ENCODE measurements around the gene FEM1B.

FEM1B gene

DNA sequence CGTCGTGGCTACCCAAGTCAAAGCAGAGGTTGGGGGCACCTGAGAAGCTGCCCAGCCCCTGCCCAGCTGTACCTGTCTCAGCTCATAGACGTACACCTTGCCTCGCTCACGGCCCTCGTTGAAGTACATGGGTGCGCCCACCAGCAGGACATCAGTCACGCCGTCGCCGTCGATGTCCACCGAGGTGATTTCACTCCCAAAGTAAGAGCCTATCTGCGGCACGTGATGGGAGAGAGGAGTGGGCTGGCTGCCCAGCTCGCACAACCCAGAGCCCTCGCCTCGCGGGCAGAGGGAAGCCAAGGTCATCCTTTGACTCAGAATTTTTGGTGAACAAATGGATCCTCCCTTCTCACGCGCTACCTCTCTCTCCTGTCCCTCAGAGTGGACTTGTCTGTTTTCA is 54.7 kb downstream of the FEM1B start:
- Histone ChIP-seq H4K20me1 (ENCODE audit: insufficient read depth, low read length) (no peaks in the 10 kb centered on the region), H3K9me2 (replicated peaks; ENCODE audit: insufficient read depth, low read length) (no peaks in the 10 kb centered on the region), H3K27me3 (replicated peaks; ENCODE audit: insufficient read depth, low read length) (0 out of 2 replicates have a peak, but pooled peaks cover 3% of the 10 kb centered on the region), H3K9me3 (replicated peaks; ENCODE audit: insufficient read depth, low read length) (no peaks in the 10 kb centered on the region), H3F3A (ENCODE audit: insufficient read depth, low read length) (no peaks in the 10 kb centered on the region), H3K79me2 (ENCODE audit: low read length) (no peaks in the 10 kb centered on the region), H3K4me1 (ENCODE audit: low read length) (no peaks in the 10 kb centered on the region), H3K4me3 (ENCODE audit: low read length) (no peak overlapping the region), H3K9ac (ENCODE audit: low read length) (no peak overlapping the region), H3K36me3 (replicated peaks; ENCODE audit: insufficient read depth, low read length) (no peaks in the 10 kb centered on the region), H3K27ac (ENCODE audit: low read length) (no peak overlapping the region), H2AFZ (ENCODE audit: low read length) (no peak overlapping the region), H3K4me2 (ENCODE audit: low read depth, low read length) (no peak overlapping the region)
- TF ChIP-seq EZH2 (optimal IDR thresholded peaks at IDR 0.05; ENCODE audit: low read depth, low read length) (no peak), EZH2phosphoT487 (IDR thresholded peaks at IDR 0.05; ENCODE audit: low read length) (no peak), CTCF (IDR thresholded peaks at IDR 0.05; ENCODE audit: low read length) (no peak)
- DNase-seq: no peak

DNA sequence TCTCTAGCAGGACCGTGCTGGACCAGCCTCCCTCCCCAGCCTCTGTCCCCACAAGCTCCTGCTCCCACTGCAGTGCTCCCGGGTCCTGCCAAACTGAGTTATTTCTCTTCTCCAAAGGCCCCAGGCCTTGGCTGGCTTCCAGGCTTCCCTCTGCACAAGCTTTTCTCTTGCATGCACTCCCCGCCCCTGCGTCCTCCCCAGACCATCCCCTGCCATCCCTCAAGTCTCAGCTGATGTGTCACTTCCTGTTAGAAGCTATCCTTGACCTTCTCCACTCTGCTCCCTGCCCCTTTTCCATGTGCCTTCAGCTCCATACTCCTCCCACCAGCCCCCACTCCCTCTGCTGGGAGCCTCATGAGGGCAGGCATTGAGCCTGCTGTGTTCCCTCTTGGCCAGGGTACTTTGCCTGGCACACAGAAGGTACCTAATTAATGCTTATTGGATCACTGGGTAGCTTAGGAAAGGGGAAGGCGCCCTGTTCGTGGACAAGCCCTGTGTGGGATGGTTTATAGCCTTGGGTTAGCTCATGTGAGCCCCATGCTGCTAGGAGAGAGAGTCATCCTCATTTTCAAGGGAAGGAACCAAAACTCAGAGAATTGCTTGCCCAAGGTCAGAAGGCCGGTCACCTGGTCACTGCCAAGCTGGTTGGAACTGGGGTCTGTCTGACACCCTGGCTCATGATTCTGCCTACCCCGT is 56.4 kb downstream of the FEM1B start:
- H3K9me3 ChIP-seq (replicated peaks; ENCODE audit: insufficient read depth, low read length): no peaks in the 10 kb centered on the region
- no peaks in the 10 kb centered on the region for H4K20me1 ChIP-seq (ENCODE audit: insufficient read depth, low read length)
- no peak overlapping the region for H3K4me3 ChIP-seq (ENCODE audit: low read length)
- no peaks in the 10 kb centered on the region for H3K36me3 ChIP-seq (replicated peaks; ENCODE audit: insufficient read depth, low read length)
- no peaks in the 10 kb centered on the region for H3F3A ChIP-seq (ENCODE audit: insufficient read depth, low read length)
- no peak for DNase-seq
- no peaks in the 10 kb centered on the region for H3K79me2 ChIP-seq (ENCODE audit: low read length)
- H3K4me2 ChIP-seq (ENCODE audit: low read depth, low read length): no peak overlapping the region
- no peak overlapping the region for H2AFZ ChIP-seq (ENCODE audit: low read length)
- TF ChIP-seq CTCF (IDR thresholded peaks at IDR 0.05; ENCODE audit: low read length): no peak
- TF ChIP-seq EZH2 (optimal IDR thresholded peaks at IDR 0.05; ENCODE audit: low read depth, low read length): no peak
- no peak for TF ChIP-seq EZH2phosphoT487 (IDR thresholded peaks at IDR 0.05; ENCODE audit: low read length)
- H3K4me1 ChIP-seq (ENCODE audit: low read length): no peaks in the 10 kb centered on the region
- no peak overlapping the region for H3K27ac ChIP-seq (ENCODE audit: low read length)
- no peaks in the 10 kb centered on the region for H3K9me2 ChIP-seq (replicated peaks; ENCODE audit: insufficient read depth, low read length)
- no peak overlapping the region for H3K9ac ChIP-seq (ENCODE audit: low read length)
- H3K27me3 ChIP-seq (replicated peaks; ENCODE audit: insufficient read depth, low read length): 0 out of 2 replicates have a peak, but pooled peaks cover 3% of the 10 kb centered on the region

GRCh38 chr15:68334661-68335124 is 57.1 kb downstream of the FEM1B start:
- DNase-seq: no peak
- no peaks in the 10 kb centered on the region for H3F3A ChIP-seq (ENCODE audit: insufficient read depth, low read length)
- no peak overlapping the region for H3K4me3 ChIP-seq (ENCODE audit: low read length)
- H2AFZ ChIP-seq (ENCODE audit: low read length): no peak overlapping the region
- no peaks in the 10 kb centered on the region for H3K36me3 ChIP-seq (replicated peaks; ENCODE audit: insufficient read depth, low read length)
- no peaks in the 10 kb centered on the region for H3K9me2 ChIP-seq (replicated peaks; ENCODE audit: insufficient read depth, low read length)
- no peak overlapping the region for H3K27ac ChIP-seq (ENCODE audit: low read length)
- no peaks in the 10 kb centered on the region for H3K9me3 ChIP-seq (replicated peaks; ENCODE audit: insufficient read depth, low read length)
- no peak overlapping the region for H3K9ac ChIP-seq (ENCODE audit: low read length)
- no peak for TF ChIP-seq CTCF (IDR thresholded peaks at IDR 0.05; ENCODE audit: low read length)
- TF ChIP-seq EZH2 (optimal IDR thresholded peaks at IDR 0.05; ENCODE audit: low read depth, low read length): no peak
- H3K27me3 ChIP-seq (replicated peaks; ENCODE audit: insufficient read depth, low read length): 0 out of 2 replicates have a peak, but pooled peaks cover 3% of the 10 kb centered on the region
- H3K4me1 ChIP-seq (ENCODE audit: low read length): no peaks in the 10 kb centered on the region
- H4K20me1 ChIP-seq (ENCODE audit: insufficient read depth, low read length): no peaks in the 10 kb centered on the region
- H3K79me2 ChIP-seq (ENCODE audit: low read length): no peaks in the 10 kb centered on the region
- H3K4me2 ChIP-seq (ENCODE audit: low read depth, low read length): no peak overlapping the region

All from MM.1S (cell line).